HL-60 (cell line): ENCODE measurements around the gene TCTN3.
"Not testable (repeated sequence)": the region's sequence is repeated elsewhere in the genome, so short reads cannot be mapped to it uniquely, and the experiment has no call there.

Experiments
- DNase-seq, 2 experiments: peaks; one replicate each; pipeline ENCODE4 v3.0.0-alpha.2; 2010 to 2020; ENCODE audit warnings: low read depth in 1 of 2, low spot score in 1 of 2
- H3K27ac ChIP-seq: fragments of 250-450 bp; sonication (Bioruptor Pico); replicated peaks from 2 replicates; pipeline ENCODE4 v1.5.1; 2020; ENCODE audit warnings: mild to moderate bottlenecking, moderate library complexity
- H3K27me3 ChIP-seq: fragments of 250-450 bp; sonication (Bioruptor Pico); 2 replicates; pipeline ENCODE4 v1.5.1; 2021; ENCODE audit warnings: mild to moderate bottlenecking, moderate library complexity; ENCODE audit not compliant: insufficient read depth, poor library complexity, severe bottlenecking
- H3K4me3 ChIP-seq: replicated peaks from 2 replicates; pipeline ENCODE4 v1.5.1; 2011; ENCODE audit warnings: mild to moderate bottlenecking, control low read depth, low read length; ENCODE audit not compliant: insufficient read depth
- CTCF ChIP-seq: IDR thresholded peaks from one replicate; pipeline ENCODE4 v1.5.1; 2011; ENCODE audit warnings: low read length, control low read depth, inconsistent platforms; ENCODE audit not compliant: insufficient read depth
- GABPA ChIP-seq: IDR thresholded peaks from 2 replicates; pipeline ENCODE4 v1.6.1; 2012; ENCODE audit warnings: low read depth
- POLR2AphosphoS5 ChIP-seq: IDR thresholded peaks from 2 replicates; pipeline ENCODE4 v1.6.1; 2012; ENCODE audit warnings: low read depth
- REST ChIP-seq: IDR thresholded peaks from 2 replicates; pipeline ENCODE4 v1.6.1; 2012; ENCODE audit warnings: low read depth; ENCODE audit not compliant: insufficient replicate concordance
- SPI1 ChIP-seq: IDR thresholded peaks from 2 replicates; pipeline ENCODE4 v1.6.1; 2012; ENCODE audit warnings: low read depth, mild to moderate bottlenecking, borderline replicate concordance

TCTN3 gene

GRCh38 chr10:95729323-95730055 lies 35.8 kb upstream of the TCTN3 start:
- H3K4me3 ChIP-seq = no peak overlapping the region
- no peak for TF ChIP-seq POLR2AphosphoS5
- H3K27me3 ChIP-seq = no peaks in the 10 kb centered on the region
- no peak overlapping the region for H3K27ac ChIP-seq
- DNase-seq = no peak

GRCh38 chr10:95728526-95728925 lies 34.8 kb upstream of the TCTN3 start:
- no peak for TF ChIP-seq POLR2AphosphoS5
- TF ChIP-seq CTCF = no peak
- TF ChIP-seq GABPA = no peak
- TF ChIP-seq SPI1 = no peak
- TF ChIP-seq REST = no peak
- DNase-seq = peak in 1 of 2 experiments; percentile 48
- Histone ChIP-seq H3K27me3 (no peaks in the 10 kb centered on the region), H3K4me3 (no peak overlapping the region), H3K27ac (no peak overlapping the region)

- DNase-seq = peak; percentile 39 to 72
- not testable (repeated sequence) for H3K27me3 ChIP-seq, H3K4me3 ChIP-seq
- peak; percentile 36; the same call in 1 of the 2 replicates for TF ChIP-seq SPI1
- H3K27ac ChIP-seq = 0 out of 2 replicates have a peak overlapping the region, but pooled peaks have one; percentile 0
Measured at GRCh38 chr10:95722496-95722895, 28.8 kb upstream of the TCTN3 start.

GRCh38 chr10:95720745-95721144 lies 27.0 kb upstream of the TCTN3 start:
- H3K27ac ChIP-seq, H3K4me3 ChIP-seq, DNase-seq, H3K27me3 ChIP-seq: not testable (repeated sequence)

GRCh38 chr10:95716866-95717265 lies 23.1 kb upstream of the TCTN3 start:
- DNase-seq = peak in 1 of 2 experiments; percentile 13
- Histone ChIP-seq H3K4me3 (no peak overlapping the region), H3K27ac (peak overlapping the region; percentile 40), H3K27me3 (no peaks in the 10 kb centered on the region)
- TF ChIP-seq POLR2AphosphoS5 = no peak
- TF ChIP-seq GABPA = no peak
- no peak for TF ChIP-seq SPI1

- no peaks in the 10 kb centered on the region for H3K27me3 ChIP-seq
- no peak overlapping the region for H3K4me3 ChIP-seq
- TF ChIP-seq SPI1 (no peak), POLR2AphosphoS5 (no peak), GABPA (no peak), CTCF (no peak), REST (no peak)
- DNase-seq = peak; percentile 45 to 67
- H3K27ac ChIP-seq = peak overlapping the region; percentile 40
Measured at GRCh38 chr10:95716466-95716865, 22.7 kb upstream of the TCTN3 start.
